Measurements from ENCODE around the gene OR52I1.

Gene OR52I1
- total RNA-seq, result 0 reads per million in 4 experiments

- no peak for DNase-seq
Observed at GRCh38 chr11:4593739-4594138, at the start of gene OR52I1. Gene OR52I1, plus strand, starts transcription at chr11:4594039. Its CDS starts 0 bp downstream, at chr11:4594039.

DNA sequence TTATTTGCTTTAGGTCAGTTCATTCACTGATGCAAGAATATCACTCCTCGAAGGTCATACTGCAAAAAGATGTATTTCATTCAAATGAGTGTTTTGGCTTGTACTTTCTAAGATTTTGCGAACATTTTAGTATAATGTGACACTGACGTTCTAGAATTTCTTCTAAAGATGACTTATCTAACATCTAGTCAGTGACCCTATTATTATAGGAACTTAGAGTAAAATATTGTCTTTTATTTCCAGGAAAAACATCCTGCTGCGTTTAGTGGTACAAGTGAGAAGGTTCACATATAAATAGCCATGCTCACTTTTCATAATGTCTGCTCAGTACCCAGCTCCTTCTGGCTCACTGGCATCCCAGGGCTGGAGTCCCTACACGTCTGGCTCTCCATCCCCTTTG is 48.9 kb upstream of the OR52I1 start, which contains the start of gene OR52M1:
Gene OR52M1 (plus strand): TSS at position 301 of the 400 bp plus-strand sequence. CDS start 0 bp downstream, at position 301.
- no peak for DNase-seq

DNA sequence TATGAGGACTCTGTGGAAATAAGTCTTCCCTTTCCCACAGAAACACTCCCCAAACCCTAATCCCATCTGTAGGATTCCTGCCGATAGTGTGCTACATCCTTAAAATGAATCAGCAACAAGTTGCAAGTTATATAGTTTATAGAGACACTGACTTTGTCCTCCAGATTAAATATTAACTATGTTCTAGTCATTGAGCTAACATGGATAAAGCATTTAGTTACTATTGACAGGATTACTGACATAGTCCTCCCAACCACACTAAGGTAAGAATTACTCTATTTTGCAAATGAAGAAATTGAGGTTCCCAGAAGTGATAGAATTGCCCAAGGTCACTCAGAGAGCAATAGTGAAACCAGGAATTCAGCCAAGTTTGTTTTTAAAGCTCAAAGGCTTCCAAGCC is 47.0 kb upstream of the OR52I1 start:
- no peak for DNase-seq

DNA sequence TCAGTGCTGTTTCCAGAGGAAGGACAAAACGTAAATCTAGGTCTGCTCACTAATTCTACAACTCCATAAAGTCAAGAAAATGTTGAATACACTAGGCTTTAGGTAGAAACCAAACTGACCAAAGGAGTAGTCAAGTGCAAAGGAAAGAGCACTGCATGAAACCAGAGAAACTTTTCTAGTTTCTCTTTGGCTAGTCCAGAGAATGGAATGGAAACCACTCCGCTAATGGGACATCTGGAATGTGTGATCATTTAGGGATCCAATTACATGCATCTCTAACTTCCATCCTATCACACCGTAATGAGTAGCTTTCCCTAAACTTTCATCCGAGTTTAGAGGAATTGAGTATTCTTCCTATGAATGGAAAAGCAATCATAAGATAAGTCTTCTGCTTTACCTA is 46.4 kb upstream of the OR52I1 start:
- no peak for DNase-seq

DNA sequence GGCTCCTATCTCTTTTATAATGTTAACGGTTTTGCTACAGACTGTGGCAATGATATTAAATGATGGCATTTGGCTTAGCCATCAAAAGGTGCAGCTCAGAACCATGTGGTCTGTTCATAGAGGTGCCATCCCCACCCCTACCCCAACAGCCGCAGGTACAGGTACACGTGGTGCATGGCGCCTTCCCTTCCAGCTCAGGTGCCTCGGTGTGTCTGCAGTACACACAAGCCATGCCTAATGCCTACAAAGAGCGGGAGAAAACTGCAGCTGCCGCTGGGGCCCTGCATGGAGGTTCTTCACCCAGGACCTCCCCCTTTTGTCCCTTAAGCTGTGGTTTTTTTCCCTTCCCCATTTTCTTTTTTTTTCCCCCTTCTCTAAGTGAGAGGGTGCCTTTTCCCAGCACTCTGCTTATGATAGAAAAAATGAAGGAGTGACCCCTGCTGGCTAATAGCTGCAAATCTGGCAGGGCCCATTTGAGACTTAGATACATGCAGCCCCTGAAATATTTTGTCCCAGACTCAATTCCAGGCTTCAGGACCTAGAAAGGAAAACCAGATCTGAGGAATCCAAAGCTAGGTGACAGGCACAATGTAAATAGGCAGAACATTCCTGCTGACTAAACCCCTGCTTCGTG is 42.4 kb upstream of the OR52I1 start:
- no peak for DNase-seq

DNA sequence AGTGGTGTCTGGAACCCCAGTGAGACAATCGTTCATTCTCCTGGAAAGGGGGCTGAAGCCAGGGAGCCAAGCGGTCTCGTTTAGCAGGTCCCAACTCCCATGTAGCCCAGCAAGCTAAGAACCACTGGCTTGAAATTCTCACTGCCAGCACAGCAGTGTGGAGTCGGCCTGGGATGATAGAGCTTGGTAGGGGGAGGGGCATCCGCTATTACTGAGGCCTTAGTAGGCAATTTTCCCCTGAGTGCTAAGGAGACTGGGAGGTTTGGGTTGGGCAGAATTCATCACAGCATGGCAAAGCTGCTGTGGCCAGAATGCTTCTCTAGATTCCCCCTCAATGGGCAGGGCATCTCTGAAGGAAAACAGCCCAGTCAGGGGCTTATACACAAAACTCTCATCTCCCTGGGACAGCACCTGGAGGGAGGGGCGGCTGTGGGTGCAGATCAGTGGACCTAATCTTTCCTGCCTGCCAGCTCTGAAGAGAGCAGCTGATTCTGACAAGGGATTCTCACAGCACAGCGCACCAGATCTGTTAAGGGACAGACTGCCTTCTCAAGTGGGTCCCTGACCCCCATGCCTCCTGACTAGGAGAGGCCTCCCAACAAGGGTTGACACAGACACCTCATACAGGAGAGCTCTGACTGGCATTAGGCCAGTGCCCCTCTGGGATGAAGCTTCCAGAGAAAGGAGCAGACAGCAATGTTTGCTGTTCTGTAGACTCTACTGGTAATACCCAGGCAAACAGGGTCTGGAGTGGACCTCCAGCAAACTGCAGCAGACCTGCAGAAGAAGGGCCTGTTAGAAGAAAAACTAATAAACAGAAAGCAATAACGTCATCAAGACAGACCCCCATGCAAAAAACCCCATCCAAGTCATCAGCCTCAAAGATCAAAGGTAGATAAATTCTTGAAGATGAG is 34.1 kb upstream of the OR52I1 start:
- no peak for DNase-seq

DNA sequence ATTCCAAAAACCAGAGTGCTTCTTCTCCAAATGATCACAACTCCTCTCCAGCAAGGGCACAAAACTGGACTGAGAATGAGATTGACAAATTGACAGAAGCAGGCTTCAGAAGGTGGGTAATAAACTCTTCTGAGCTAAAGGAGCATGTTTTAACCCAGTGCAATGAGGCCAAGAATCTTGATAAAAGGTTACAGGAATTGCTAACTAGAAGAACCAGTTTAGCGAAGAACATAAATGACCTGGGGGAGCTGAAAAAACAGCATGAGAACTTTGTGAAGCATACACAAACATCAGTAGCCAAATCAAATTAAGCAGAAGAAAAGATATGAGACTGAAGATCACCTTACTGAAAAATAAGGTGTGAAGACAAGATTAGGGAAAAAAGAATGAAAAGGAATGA is 33.4 kb upstream of the OR52I1 start:
- no peak for DNase-seq

- DNase-seq, result no peak
Observed at GRCh38 chr11:4565371-4565770, 28.5 kb upstream of the OR52I1 start.

DNA sequence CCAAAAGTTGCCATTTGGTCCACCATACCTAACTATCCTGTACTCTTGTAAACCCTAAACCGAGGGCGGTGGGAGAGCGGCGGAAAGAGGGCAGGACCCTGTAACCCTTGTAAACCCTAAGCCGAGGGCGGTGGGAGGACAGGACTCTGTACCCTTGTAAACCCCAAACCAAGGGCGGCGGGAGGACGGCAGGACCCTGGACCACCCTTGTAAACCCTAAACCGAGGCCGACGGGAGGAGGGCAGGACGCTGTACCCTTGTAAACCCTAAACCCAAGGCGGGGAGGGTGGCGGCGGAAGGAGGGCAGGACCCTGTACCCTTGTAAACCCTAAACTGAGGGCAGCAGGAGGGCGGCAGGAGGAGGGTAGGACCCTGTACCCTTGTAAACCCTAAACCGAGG is 24.8 kb upstream of the OR52I1 start:
- DNase-seq, result no peak

DNA sequence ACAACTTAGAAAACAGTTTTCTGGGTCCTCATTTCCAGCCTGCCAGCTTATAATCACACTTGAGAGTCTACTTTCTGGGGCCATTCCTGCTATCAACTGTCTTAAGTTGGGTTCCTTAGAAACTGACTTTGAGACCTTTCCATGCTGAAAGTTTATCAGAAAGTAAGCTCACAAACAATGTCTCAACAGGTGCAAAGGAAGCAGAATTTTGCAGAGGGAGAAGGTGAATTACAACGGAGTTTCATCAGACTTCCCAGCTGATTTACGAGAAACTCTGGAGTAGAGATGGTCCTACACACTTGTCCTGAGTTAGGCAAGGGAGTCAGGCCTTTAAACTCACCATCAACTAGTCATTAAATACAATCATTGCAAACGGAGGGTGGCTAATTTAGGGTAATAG is 17.0 kb upstream of the OR52I1 start:
- DNase-seq, result no peak

DNA sequence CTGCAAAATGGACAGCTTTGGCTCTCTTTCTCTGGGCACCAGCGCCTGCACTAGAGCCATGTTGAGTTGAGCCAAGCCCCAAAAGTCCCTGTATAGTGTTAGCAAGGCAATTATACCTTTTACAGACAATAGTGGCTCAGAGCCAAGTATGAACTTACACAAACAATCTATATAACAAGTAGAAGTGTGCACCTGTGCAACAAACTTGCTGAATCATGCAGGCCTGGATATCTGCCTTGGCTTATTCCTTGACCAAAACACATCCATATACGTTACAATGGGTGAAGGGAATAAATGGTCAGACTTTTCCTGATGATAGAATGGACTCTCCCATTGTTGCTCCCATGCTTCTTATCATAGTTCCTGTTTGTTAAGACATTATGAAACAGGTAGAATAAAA is 16.1 kb upstream of the OR52I1 start:
- DNase-seq, result no peak

- DNase-seq, result no peak
Observed at GRCh38 chr11:4578624-4579023, 15.2 kb upstream of the OR52I1 start.

DNA sequence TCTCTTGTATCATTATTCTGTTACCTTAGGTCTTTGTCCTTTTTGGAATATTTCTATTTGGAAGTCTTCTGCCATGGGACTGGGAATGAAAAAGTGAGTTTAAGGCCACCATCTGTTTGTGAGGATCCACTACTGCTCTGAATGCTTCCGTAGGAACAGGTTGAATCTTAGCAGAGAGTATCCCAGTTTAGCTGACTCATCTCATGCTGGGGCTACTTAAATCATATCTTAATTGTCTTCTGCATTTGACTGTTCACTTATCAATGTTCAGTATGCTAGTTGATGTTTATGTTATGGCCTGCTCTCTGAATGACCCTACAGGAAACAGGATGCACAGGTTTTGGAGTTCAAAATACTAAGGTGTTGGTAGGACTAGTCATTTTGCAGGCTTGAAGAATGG is 13.7 kb upstream of the OR52I1 start:
- no peak for DNase-seq

- DNase-seq, result no peak
Observed at GRCh38 chr11:4581443-4581842, 12.4 kb upstream of the OR52I1 start, which contains the start of gene OR52I2. Gene OR52I2, plus strand, starts transcription at chr11:4581743.

GRCh38 chr11:4589017-4589416 is 4.8 kb upstream of the OR52I1 start:
- no peak for DNase-seq

DNA sequence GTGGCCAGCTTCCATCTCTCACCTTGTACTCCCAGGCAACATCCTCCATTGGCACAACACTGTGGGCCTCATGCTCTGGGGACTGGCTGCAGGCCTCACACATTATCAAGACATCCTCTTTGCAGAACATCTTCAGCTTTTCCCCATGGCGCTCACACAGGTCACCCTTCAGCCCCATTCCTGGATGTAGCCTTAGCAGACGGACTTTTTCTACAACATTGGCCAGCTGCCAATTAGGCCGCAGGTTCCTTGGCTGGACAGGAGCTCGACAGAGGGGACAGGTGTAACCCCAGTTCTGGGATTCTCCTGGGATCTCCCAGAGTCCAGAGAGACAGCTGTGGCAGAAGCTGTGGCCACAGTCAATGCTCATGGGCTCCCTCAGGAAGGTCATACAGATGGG is 11.2 kb downstream of the OR52I1 start:
- no peak for DNase-seq

- DNase-seq, result no peak
Observed at GRCh38 chr11:4606231-4607015, 12.6 kb downstream of the OR52I1 start.

DNA sequence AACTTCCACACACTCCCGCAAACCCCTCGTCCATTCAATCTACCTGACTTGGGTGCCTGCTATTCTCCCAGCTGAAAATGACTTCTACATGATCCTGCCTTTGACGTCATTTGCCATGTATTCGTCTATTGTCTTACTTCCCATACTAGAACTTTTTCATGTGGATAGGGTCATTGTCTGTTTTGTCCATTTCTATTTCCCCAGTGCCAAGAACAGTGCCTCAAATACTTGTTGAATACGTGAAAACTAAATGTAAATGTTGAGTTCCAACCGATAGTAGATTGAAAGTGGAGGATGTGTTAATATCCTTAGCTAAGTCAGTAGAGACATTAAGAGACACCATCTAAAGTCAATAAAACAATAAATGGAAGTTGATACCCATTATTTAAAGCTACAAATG is 13.3 kb downstream of the OR52I1 start:
- DNase-seq, result no peak

- peak; percentile 89 for DNase-seq
Observed at GRCh38 chr11:4607781-4608666, 14.2 kb downstream of the OR52I1 start, which contains the start of gene TRIM68. Gene TRIM68, minus strand, starts transcription at chr11:4608231. Its CDS starts 2,727 bp downstream, at chr11:4605504.

- no peak for DNase-seq
Observed at GRCh38 chr11:4610258-4610935, 16.6 kb downstream of the OR52I1 start.

- no peak for DNase-seq
Observed at GRCh38 chr11:4611986-4612385, 18.1 kb downstream of the OR52I1 start.

Measured in effector CD8-positive, alpha-beta T cell (primary cell).